Activated CD8-positive, alpha-beta memory T cell treated with anti-CD3 and anti-CD28 coated beads, Interleukin-2, amount 50 U/mL, for 24 hours (primary cell): ENCODE data around the gene GPHN.

Experiments
- DNase-seq: peaks from one replicate; pipeline ENCODE4 v3.0.0-alpha.2; 2020; ENCODE audit errors: extremely low read depth

Gene GPHN

GRCh38 chr14:67166450-67166853 lies 658.5 kb downstream of the GPHN start:
- no peak for DNase-seq

GRCh38 chr14:67167420-67168109 lies 659.6 kb downstream of the GPHN start:
- DNase-seq: no peak

DNA sequence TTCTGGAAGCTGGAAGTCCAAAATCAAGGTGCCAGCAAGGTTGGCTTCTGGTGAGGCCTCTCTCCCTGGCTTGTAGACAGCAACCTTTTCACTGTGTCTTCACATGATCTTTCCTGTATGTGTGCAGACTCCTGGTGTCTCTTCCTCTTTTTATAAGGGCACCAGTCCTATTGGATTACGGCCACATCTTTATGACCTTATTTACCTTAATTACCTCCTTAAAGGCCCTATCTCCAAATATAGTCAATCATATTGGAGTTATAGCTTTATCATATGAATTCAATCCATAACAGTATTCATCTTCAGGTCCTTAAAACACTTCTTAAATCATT lies 660.1 kb downstream of the GPHN start:
- DNase-seq: no peak

- no peak for DNase-seq
Observed at GRCh38 chr14:67170660-67171059, 662.7 kb downstream of the GPHN start.

- no peak for DNase-seq
Observed at GRCh38 chr14:67172056-67172455, 664.1 kb downstream of the GPHN start.

DNA sequence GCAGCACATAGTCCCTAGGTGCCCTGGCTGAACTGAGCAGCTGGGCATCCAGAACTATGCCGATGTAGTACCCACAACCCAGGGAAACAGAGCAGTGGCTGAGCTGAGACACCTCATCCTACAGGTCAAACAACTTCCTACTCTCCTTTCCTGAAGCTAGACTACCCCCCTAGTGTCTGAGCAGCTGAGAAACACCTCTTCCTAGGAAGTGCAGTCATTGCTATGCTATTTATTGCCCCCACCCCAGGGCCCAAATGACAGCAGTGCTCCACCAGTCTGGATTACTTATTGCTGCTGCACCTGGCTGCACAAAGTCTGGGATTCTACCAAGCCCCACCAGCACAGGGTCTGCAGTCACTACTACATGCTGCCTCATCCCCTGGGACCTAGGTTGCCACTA lies 664.6 kb downstream of the GPHN start:
- DNase-seq: no peak

DNA sequence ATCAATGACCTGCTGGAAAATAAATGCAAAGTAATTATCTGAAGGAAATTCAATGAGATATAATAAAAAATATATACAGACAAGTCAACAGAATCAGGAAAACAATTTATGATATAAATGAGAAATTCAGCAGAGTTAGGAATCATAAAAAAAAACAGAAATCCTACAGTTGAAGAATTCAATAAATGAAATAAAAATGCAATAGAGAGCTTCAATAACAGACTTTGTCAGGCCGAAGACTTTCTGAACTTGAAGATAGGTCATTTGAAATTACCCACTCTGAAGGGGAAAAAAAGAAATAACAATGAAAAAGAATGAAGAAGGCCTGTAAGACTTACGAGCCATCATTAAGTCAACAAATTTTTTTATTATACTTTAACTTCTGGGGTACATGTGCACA lies 665.8 kb downstream of the GPHN start:
- DNase-seq: no peak

- no peak for DNase-seq
Observed at GRCh38 chr14:67186172-67186768, 678.3 kb downstream of the GPHN start.

- no peak for DNase-seq
Observed at GRCh38 chr14:67186789-67187584, 679.0 kb downstream of the GPHN start.

- DNase-seq: no peak
Observed at GRCh38 chr14:67187826-67188225, 679.9 kb downstream of the GPHN start.

GRCh38 chr14:67188326-67188725 lies 680.4 kb downstream of the GPHN start:
- DNase-seq: no peak

DNA sequence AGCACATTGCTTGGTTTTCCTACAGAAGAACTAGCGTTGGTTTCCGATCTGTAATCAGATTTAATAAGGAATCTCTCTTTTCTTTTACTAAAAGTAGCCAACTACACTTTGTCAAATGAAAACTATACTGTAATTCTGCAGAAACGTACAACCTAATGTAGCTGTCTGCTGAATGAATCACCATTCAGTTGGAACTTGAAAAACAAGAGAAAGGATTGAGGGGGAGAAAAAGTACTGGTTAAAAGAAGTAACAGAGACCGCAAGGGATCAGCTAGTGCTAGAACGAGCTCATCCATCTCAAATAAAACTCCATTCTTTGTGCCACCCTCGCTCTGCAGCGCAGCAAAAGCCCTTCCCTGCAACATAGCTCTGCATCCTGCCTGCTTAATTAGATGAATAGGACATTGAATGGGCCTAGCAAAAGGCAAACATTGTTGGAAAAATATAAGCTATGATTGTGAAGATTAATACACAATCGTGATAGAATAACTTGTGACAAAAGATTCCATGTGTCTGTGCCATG lies 683.9 kb downstream of the GPHN start:
- DNase-seq: no peak

- no peak for DNase-seq
Observed at GRCh38 chr14:67192366-67192765, 684.4 kb downstream of the GPHN start.

DNA sequence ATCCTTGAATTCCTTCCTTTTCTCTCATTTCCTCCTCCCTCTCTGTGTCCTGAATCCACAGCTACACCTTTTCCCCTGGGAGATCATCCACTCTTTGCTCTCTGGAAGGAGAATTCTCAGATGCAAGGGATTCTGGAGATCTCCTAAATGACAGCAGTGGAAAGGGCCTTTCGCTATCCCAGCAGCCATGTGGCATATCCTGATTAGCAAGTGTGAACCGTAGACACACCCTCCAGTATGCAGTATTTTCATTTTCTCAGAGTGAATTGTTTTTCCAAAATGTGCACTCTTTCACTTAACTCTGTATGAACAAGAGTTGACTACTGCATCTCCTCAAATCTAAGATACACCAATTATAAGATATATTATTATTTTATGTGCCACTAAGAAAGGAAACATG lies 687.3 kb downstream of the GPHN start:
- no peak for DNase-seq

DNA sequence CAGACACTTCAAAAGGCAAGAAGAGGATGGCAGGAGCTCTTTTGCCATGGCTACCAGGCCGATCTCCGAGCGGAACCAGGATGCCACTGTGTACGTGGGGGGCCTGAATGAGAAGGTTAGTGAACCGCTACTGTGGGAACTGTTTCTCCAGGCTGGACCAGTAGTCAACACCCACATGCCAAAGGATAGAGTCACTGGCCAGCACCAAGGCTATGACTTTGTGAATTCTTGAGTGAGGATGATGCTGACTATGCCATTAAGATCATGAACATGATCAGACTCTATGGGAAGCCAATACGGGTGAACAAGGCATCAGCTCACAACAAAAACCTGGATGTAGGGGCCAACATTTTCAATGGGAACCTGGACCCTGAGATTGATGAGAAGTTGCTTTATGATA lies 691.1 kb downstream of the GPHN start:
- DNase-seq: no peak

GRCh38 chr14:67207810-67208209 lies 699.9 kb downstream of the GPHN start:
- no peak for DNase-seq

GRCh38 chr14:67218126-67218525 lies 710.2 kb downstream of the GPHN start:
- no peak for DNase-seq

DNA sequence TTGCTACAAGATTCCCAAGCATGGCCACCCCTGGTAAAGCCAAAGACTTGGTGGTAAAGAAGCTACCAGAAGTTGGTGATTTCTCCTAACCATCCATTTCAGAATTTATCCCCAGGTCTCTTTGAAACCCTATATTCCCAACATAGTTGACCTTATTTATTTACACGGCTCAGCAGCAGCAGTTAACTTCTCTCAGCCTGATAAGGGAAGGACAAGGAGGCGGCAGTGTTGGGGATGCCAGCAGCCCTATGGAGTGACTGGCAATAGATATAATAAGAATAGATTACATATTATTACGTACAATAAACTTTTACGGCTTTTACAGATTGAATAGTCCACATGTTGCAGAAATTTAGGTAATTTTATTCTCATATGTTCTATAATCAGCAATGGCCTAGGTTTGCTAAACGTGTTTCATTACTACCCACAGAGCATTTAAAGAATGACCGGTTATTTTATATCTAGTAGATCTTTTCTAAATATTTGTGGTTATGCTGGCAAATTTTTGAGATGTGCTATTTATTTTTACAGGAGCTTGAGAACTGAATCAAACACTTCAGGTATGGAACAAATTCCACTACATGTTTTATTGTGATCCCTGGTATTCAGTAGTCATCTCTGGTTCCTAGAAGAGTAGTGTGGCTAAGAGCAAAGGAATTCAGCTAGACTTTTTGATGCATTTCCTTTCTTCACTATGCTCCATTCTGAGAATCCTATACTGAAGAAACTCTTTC lies 713.5 kb downstream of the GPHN start:
- DNase-seq: no peak

- DNase-seq: no peak
Observed at GRCh38 chr14:67221982-67222328, 714.0 kb downstream of the GPHN start.

DNA sequence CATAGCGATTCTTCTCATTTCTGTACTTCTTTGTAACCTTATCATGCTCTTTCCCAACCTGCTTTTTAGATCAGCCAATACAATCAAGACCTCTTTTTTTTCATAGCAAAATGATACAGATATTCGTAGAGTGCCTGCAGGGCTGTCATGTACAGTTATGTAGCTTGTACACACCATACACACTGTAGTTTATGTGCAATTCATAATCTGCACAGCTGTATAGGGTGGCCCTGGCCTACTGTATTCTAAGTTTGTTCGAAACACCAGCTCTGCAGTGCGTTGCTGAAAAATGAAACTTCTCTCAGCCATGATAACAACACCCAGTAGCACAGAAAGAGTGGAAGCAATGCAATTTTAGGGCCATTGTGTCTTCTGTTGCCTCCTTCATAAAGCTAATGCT lies 717.6 kb downstream of the GPHN start:
- DNase-seq: no peak

DNA sequence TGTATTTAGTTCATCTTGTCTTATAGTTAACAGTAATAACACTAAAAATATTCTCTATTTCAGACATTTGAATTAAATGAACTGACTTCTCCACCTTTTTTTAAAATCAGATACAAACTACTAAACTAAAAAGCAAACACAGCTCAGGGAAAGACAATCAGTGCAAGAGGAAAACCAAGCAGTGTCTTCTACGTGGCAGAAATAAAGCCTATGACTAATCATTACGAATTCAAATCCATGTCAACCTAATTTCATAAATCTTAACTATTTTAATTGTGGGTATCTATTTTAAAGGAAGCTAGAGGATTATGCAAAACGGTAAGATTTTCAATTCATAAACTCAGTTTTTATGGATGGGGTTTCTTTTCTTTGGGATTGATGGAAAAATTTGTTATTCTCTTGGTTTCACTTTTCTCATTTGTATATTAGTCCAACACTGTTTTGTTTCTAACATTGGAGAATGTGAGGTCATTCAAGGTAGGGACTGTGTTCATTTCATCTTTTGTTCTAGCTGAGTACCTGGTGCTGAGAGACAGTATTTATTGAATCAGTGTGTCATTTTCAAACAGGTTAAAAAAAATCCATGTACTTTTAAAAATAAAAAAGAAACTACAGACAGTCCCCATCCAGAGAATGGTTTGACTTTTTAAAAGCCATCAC lies 720.5 kb downstream of the GPHN start:
- DNase-seq: no peak
